D721Med (cell line): ENCODE data around the gene CLVS2.

ENCODE experiments used
- DNase-seq: peaks from one replicate; pipeline ENCODE4 v3.0.0; 2011; ENCODE audit warnings: low spot score; ENCODE audit not compliant: insufficient read length
- FAIRE-seq: peaks from 2 replicates; lab custom pipeline; 2011; peaks lifted over from hg19 to GRCh38; lab: Jason Lieb, UNC
- CTCF ChIP-seq: IDR thresholded peaks from 2 replicates; pipeline ENCODE4 v1.5.1; 2012; ENCODE audit warnings: mild to moderate bottlenecking, control low read depth; ENCODE audit not compliant: insufficient read depth; ENCODE audit errors: missing control alignments

The CLVS2 gene

GRCh38 chr6:123085403-123085802 is 89.4 kb downstream of the CLVS2 start:
- no peak for DNase-seq
- no peak for TF ChIP-seq CTCF

GRCh38 chr6:123089226-123089625 is 93.2 kb downstream of the CLVS2 start:
- DNase-seq = no peak
- FAIRE-seq = no peak
- TF ChIP-seq CTCF = no peak

More at GRCh38 chr6:123085403-123085802, 89.4 kb downstream of the CLVS2 start:
- FAIRE-seq = no peak

- DNase-seq (no peak), FAIRE-seq (no peak)
- no peak for TF ChIP-seq CTCF
These were observed 95.3 kb downstream of the CLVS2 start for GRCh38 chr6:123091091-123091895.

GRCh38 chr6:123091896-123092271 is 95.8 kb downstream of the CLVS2 start:
- FAIRE-seq (no peak), DNase-seq (no peak)
- no peak for TF ChIP-seq CTCF

- FAIRE-seq = no peak
- TF ChIP-seq CTCF = no peak
These were observed 98.8 kb downstream of the CLVS2 start for GRCh38 chr6:123094795-123095194.

GRCh38 chr6:123105561-123105960 is 109.5 kb downstream of the CLVS2 start:
- DNase-seq = no peak
- FAIRE-seq = no peak
- TF ChIP-seq CTCF = no peak

More at GRCh38 chr6:123094795-123095194, 98.8 kb downstream of the CLVS2 start:
- no peak for DNase-seq

- FAIRE-seq (no peak), DNase-seq (no peak)
- no peak for TF ChIP-seq CTCF
These were observed 120.3 kb downstream of the CLVS2 start for GRCh38 chr6:123116370-123116769.
